Measurements from ENCODE around the gene ATL2.
"Not testable (repeated sequence)": the region's sequence is repeated elsewhere in the genome, so short reads cannot be mapped to it uniquely, and the experiment has no call there.

ATL2 gene

DNA sequence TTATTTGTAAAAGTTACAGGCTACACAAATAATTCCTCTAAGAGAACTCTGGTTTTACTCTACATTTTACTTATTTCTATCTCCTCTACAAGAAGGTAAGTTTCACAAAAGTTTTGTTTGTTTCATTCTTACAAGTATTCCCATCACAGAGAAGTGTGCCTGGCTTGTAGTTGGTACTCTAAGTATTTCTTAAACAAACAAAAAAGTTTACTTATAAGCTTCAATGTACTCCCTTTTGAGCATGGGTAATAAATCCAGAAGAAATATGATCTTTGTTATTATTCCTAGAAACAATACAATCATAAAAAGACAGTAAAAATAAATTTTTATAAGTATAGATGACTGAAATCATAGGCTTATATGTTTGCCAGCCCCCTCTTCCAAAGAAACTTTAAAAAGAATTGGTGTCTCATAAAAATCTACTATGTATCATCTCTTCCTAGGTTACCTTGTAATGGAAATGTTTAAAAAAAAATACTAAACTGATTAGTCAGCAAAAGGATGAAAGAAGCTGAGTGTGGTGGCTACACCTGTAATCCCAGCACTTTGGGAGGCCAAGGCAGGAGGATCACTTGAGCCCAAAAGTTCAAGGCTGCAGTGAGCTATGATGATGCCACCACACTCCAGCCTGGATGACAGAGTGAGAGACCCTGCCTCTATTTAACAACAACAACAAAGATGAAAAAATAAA is 54.7 kb downstream of the ATL2 start:
- DNase-seq = no peak

DNA sequence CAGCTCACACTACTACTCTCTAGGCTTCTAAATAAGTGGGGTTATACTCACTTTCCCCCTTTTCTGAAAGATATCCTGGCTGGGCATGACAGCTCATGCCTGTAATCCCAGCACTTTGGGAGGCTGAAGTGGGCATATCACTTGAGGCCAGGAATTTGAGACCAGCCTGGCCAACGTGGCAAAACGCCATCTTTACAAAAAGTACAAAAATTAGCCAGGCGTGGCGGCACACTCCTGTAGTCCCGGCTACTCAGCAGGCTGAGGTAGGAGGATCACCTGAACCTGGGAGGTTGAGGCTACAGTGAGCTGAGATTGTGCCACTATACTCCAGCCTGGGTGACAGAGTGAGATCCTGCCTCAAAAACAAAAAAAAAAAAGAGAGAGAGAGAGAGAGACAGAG is 57.8 kb downstream of the ATL2 start:
- not testable (repeated sequence) for DNase-seq

DNA sequence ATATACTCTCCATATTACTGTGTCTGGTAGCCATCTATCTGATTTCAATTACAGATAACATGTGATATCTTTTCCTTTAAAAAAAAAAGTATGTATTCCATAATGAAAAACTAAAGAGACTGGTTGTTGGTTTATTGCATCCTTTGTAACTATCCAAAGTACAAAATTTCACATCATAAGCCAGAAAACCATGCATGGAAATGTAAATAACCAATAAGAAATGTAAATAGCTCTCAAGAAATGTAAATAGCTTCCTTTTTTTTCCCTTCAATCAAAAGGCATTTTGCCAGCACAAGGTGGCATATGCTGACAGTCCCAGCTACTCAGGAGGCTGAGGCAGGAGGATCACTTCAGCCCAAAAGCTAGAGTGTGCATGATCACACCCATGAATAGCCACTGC is 59.3 kb downstream of the ATL2 start:
- no peak for DNase-seq

DNA sequence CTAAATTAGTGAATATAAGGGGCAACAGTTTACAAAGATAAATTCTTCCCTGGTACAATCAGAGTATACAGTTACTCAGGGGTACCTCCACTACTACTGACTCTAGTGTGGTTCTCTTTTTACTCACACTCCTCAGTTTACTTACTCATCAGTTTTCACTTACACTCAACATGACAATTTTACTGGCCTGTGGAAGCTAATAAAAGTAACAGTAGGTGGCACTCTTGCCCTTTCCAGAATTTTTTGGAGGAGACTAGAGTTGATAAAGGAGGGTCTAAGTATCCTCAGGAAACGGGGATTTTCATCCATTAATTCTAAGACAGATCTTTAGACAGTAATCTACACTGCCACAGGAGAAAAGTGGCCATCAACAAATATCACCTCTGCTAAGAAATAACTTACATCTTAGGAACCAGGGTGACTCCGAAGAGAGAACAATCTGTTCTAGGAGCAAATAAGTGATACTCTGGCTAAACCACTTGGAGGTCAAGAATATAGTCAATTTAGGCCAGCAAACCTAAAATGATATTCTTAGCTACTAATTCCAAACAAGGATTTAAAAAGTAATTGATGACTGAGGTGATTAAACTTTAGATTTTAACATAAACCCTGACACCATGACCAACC is 61.3 kb downstream of the ATL2 start:
- DNase-seq = no peak

DNA sequence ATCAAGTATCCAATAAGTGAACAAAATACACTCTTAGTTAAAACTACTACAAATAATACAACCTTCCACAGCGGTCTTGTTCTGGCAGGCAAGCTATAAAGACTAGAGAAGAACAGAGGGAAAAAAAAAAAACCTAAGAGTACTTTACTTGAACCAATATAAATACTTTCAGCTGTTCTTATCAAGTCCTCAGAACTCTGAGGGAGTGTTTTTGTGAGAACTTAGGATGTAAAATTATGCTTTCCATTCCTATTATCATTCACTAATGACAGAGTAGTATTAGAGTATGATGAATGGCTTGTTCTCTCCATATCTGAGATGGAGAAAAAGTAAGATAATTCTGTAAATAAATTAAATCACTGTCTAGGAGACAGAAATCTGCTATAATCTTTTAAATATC is 68.3 kb downstream of the ATL2 start:
- no peak for DNase-seq

DNA sequence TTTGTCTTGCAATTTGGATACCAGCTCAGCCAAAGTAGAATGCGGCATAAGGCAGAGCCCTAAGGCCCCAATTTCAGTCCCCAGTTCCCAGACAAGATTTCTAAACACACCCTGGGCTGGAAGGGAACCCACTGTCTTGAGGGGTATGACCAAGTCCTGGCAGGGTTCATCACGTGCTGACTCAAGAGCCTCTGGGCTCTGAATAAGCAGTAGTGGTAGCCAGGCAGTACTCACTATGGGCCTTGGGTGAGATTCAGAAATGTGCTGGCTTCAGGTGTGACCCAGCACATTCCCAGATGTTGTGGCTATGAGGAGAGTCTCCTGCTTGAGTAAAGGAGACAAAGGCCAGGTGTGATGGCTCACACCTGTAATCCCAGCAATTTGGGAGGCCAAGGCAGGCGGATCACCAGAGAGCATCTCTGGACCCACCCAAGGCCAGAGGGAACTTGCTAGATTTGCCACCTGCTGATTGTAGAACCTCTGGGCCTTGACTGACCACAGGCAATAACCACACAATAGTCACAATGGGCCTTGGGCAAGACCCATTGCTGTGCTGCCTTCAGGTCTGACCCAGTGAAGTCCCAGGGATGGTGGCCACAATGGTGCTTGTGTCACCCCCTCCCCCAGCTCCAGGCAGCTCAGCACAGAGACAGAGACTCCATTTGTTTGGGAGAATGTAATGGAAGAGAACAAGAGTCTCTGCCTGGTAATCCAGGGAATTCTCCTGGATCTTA is 74.9 kb downstream of the ATL2 start:
- no peak for DNase-seq

DNA sequence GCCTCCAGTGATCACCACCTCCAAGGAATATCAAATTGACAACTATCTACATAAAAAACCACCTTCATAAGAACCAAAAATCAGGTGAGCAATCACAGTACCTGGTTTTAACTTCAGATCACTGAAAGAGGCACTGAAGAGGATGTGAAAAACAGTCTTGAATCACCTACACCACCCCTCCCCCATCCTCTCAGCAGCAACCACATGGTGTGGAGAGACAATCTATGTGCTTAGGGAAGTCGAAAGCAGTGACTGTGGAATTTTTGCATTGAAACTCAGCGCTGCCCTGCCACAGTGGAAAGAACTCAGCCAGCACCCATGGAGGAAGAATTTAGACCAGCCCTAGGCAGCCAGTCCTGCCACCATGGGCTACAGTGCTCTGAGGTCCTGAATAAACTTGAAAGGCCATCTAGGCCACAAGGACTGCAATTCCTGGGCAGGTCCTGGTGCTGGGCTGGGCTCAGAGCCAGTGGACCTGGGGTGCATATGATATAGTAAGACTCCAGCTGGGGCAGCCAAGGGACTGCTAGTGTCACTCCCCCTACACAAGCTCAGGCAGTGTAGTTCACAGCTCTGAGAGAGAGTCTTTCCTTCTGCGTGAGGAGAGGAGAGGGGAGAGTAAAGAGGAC is 75.6 kb downstream of the ATL2 start:
- DNase-seq = peak; percentile 59

DNA sequence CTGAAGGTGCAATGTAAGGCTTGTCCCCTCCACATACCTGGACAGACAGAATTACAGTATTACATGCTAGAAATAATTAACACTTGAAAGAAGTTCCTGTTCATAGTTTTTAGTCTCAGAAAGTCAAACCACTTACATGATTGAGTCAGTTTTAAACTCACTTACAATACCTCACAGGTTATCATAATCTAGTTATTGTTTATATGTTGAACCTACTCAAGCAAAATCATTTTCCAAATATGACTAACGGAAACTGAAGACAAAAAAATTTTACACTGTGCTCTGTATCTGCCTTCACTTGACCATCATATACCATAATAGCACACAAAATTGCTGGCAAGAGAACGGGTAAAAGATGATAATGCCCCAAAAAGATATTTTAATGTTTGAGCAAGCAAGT is 78.5 kb downstream of the ATL2 start:
- DNase-seq = no peak

DNA sequence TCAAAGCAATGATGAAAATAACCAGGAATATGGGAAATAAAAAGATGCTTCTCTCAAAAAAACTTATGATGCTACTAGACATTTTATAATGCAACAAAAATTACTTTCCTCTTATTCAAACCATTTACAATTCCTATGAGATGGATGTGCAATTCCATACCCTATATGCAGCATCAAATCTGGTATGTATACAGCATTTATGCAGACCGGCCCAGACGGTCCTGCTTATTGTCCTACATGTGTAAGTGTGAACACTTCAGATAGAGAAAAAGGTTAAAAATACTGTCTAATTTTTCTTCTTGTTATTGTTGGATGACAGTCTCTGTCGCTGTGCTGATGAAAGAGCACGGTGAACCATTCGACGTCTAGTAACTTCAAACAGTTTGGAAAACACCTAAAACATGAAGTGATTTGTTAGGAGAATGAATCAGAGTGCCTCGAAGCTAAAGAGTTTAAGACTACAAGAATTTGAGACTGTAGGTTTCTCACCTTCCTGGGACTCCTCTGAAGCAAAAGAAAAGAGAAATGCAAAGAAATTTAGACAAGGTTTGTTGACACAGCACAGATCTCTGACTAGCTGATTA is 80.8 kb downstream of the ATL2 start:
- no peak for DNase-seq

DNA sequence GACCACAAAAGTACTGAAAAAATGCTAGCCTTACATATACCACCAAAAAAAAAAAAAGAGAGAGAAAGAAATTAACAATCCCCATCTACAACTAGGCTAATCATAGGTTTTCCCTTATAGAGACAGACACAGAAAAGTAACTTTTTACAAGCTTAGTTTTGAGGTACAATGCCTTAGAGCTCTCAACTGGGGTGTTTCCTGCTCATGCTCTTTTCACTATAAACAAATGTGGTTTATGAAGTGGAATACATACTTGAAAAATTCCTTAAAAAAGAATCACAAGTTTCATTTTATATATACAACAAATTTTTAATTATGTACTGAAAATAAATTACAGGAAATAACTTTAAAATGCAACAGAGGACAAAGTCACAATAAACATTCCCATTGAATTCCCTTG is 82.5 kb downstream of the ATL2 start:
- no peak for DNase-seq

DNA sequence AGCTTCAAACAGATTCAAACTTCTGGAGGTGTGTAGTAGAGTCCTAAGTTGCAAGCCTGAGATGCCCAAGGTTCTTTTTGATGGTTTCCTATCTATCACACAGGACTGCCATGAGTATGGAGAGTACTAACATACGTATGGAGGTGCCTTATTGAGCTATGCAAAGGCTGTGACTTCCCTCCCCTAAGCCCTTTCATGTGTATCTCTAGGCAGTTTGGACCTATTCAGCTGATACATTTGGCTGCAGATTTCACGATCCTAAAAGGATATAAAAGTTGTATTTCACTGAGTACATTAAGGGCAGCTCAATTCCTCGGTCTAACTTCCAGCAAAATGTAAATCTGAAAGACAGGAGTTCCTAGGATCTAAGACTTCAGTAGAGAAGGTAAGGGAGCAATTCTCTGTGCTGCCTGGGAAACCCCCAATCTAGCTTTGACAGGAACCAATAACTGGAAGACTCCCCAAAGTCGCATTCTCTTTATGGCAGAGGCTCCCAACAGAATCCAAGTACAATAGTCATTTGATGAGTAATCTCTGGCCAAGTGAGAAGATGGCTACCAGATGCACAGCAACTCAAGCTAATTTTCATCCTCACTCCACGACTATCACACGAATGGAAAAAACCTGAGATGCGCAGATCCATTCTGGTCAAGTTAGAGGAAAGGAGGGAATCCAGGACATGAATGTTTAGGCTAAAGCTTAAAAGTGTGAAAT is 83.8 kb downstream of the ATL2 start:
- DNase-seq = no peak

DNA sequence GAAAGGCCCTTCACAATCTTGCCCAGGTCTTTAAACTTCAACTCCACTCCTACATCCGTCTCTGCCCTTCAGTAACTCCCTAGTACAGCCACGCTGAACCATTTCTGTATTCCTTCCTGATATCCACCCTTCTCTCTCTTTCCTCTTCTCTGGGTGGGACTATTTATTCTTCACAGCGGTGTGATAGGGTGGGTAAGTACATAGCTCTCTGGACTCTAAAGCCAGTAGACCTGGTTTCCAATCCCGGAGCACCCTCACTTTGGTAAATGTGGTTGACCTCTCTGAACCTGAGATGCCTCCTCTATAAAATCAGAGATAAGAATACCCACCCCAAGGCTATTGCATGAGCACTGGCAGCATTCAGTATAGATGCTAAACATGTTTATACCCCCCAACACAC is 86.7 kb downstream of the ATL2 start:
- DNase-seq = no peak

DNA sequence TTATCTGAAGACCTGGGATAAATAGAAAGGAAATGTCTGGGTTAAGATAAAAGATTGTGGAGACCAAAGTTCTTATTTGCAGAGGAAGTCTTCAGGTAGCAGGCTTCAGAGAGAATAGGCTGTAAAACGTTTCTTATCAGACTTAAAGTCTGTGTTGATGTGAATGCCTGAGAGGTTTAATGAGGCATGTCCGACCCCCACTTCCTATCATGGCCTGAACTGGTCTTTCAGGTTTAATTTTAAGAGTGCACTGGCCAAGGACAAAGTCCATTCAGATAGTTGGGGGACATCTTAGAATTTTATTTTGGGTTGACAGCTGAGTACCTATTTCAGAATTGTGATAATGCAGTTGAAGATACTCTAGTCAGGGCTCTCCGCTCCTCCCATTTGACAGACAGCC is 92.1 kb downstream of the ATL2 start:
- no peak for DNase-seq

DNA sequence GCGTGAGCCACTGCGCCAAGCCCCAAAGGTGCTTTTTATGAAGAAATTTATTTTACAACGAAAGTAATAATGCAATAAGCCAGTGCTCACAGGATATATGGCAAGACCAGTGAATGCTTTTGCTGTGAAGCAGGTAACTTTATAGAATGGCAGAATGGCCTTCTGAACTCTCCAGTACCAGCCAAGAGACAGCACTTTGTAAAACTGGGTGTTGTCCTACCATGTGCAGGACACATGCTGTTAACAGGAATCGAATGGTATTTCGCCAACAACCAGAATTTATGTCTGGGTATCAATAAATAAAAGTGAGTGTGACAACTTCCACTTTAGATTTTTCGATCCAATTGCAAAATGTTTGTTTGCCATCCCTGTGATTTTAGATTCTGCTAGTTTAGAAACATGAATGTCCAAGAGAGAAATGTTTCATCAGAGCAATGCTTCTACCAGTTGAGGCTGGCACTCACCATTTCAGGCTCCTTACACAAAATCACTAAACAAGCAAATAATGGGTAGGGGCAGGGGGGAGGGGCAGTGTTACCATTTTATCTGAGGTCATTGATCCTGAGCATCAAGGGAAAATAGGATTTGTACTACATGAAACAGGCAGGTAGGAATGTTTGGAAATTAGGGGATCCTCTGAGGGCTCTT is 95.9 kb downstream of the ATL2 start:
- DNase-seq = no peak

DNA sequence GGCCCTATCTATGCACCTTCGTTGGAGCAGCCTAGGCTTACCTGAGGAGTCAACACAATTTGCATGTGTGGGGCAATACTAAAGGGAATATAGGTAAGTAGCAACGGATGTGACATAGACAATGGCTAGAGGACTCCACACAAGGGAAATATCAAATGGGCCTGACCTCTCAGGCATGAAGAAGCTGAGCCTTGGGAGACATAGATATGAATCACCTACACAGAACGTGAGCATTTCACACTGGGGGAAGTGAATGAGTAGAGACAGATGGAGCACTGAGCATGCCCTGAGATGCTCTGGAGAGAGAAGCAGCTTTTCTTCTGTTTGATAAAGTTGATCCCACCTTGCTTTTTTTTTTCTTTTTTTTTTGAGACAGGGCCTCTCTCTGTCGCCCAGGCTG is 97.9 kb downstream of the ATL2 start:
- DNase-seq = no peak

DNA sequence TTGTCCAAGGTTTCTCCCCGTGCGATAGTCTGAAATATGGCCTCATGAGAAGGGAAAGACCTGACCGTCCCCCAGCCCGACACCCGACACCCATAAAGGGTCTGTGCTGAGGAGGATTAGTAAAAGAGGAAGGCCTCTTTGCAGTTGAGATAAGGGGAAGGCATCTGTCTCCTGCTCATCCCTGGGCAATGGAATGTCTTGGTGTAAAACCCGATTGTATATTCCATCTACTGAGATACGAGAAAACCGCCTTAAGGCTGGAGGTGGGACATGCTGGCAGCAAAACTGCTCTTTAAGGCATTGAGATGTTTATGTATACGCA is 99.0 kb downstream of the ATL2 start:
- not testable (repeated sequence) for DNase-seq

DNA sequence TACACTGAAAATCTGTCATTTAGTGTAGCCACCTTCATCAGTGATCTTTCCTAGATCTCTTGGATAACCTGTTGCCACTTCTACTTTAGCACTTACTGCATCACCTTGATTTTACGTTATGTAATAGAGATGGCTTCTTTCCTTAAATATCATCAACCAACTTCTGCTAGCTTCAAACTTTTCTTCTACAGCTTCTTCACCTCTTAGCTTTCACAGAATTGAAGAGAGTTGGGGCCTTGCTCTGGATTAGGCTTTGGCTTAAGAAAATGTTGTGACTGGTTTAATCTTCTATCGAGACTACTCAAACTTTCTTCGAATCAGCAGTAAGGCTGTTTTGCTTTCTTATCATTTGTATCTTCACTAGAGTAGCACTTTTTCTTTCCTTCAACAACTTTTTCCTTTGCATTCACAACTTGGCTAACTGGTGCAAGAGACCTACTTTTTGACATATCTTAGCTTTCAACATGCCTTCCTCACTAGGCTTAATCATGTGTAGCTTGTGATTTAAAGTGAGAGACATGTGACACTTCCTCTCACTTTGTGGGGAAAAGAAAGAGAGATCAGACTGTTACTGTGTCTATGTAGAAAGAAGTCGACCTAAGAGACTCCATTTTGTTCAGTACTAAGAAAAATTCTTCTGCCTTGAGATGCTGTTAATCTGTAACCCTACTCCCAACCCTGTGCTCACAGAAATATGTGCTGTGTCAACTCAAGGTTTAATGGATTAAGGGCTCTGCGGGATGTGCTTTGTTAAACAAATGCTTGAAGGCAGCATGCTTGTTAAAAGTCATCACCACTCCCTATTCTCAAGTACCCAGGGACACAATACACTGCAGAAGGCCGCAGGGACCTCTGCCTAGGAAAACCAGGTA is 99.6 kb downstream of the ATL2 start:
- DNase-seq = no peak

DNA sequence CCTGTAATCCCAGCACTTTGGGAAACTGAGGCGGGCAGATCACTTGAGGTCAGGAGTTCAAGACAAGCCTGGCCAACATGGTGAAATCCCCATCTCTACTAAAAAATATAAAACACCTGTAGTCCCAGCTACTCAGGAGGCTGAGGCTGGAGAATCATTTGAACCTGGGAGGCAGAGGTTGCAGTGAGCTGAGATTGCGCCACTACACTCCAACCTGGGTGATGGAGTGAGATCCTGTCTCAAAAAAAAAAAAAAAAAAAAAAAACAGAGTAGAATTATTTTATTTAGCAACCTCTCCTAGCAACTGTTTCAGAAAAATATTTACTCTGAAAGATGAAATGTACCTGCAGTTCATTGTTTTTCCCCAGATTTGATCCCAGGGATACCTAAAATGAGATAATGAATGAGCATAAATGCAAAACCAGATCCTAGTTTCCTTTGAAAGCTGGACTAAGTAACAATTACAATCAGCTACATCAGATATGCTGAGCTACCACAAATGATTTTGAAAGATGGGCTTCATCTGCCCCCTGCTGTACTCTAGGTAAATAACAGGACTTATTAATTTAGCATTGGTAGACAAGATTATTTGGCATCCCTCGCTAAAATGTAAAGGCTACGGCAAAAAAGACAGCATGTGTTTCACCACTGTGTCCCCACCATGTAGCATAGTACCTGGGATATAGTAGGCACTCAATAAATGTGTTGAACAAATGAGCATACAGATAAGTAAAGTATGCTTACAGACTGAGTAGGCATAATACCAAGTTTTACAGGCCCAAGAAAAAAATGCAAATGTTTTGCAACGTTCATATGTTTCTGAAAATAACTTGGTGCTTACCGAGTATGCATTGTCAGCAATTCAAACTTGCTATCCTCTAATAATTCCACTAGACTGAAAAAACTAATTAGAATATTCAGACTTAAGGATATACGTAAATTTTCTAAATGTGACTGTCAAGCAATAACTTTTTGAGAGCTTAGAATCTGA is 102.5 kb downstream of the ATL2 start:
- peak; percentile 31 for DNase-seq

DNA sequence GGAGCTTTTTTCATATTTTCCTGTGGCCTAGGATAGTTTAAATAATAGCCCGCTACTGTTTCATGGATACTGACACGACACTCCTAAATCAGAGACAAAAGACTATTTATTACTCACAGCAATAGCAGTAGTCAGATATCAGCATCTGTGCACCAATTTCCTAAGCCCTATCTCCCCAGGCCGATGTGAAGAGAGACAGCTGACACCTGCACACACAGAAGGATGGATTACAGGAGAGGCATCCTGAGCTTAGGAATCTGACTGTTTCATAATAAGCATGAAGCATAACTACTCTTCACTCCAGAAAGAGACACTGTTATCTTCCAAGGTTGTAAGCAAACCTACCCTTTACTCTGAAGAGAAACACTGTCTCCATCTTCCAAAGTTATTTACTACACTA is 105.4 kb downstream of the ATL2 start:
- no peak for DNase-seq

DNA sequence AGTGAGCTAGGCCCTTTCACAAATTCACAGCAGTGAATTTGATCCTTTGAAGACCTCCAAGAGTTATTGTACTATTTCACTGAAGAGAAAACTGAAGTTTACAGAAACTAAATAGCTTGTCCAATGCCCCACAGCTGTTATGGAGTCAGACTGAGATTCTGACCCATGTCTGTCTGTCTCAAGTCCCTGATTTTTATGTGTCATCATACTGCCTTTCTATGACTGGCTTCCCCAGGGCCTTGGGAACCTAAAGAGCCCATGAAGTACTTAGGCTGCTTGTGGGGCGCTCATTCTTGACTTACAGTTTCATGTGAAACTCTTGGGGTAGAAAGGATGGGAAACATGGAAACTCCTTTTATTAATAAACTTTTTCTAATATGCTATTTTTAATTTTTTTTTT is 107.7 kb downstream of the ATL2 start:
- DNase-seq = no peak

Measured in stimulated activated CD4-positive, alpha-beta T cell treated with anti-CD3 and anti-CD28 coated beads, Interleukin-15, amount 100 ng/mL, for 24 hours (primary cell).